Mucosa of descending colon (tissue), 3 donors: ENCODE results near the gene QRSL1. TPM values are rescaled to one million over a fixed set of nuclear protein-coding genes. Genes with fewer than 3 reads are reported as not detected.

ENCODE experiments used
- ATAC-seq: fragments of 200-7000 bp; cut with Tn5 transposase; one replicate; pipeline ENCODE4 v1.9.1; 2020; ENCODE audit warnings: mild to moderate bottlenecking, moderate library complexity
- DNase-seq, 3 donors: peaks; one replicate each; pipeline ENCODE4 v3.0.0-alpha.2; 2020
- H3K36me3 ChIP-seq: fragments of 200-600 bp; one replicate; pipeline ENCODE4 v1.8.0; 2021; ENCODE audit warnings: low read depth, mild to moderate bottlenecking
- H3K4me1 ChIP-seq: fragments of 200-600 bp; one replicate; pipeline ENCODE4 v1.8.0; 2021; ENCODE audit warnings: low read depth, mild to moderate bottlenecking
- H3K4me3 ChIP-seq: fragments of 200-600 bp; one replicate; pipeline ENCODE4 v1.8.0; 2021; ENCODE audit warnings: mild to moderate bottlenecking
- H3K9me3 ChIP-seq: fragments of 200-600 bp; one replicate; pipeline ENCODE4 v1.8.0; 2021; ENCODE audit warnings: mild to moderate bottlenecking
- CTCF ChIP-seq: fragments of 200-600 bp; IDR thresholded peaks from one replicate; pipeline ENCODE4 v1.8.0; 2022; ENCODE audit warnings: antibody characterized with exemption, mild to moderate bottlenecking
- intact Hi-C, 2 donors: fragments of 100-400 bp; cut with DNase I in 1 of 2; cut with micrococcal nuclease in 1 of 2; formaldehyde crosslinking; loops; one replicate each; pipeline versions ENCODE4 v1.11.0 to v1.11.1; 2022; cut with DNase I, micrococcal nuclease
- total RNA-seq, 3 donors: library from RNA; stranded (reverse); fragmentation: NEBNext Ultra II Directional in 2 of 3; extraction: Animal tissue kit (Norgen Biotek cat#: 25700) in 2 of 3; gene quantifications; one replicate each; pipeline versions ENCODE4 v1.2.1 to v1.2.4, GENCODE V29; 2021 to 2023
- donor health status: DM: no; HTN: no; CAD: no; lungs with moderate emphysema.
- donor health status: DM: no; HTN: no; CAD: no.
- donor health status: DM: no; HTN: yes; CAD: no.

Gene QRSL1
- total RNA-seq, 3 donors from 2014 or later, result 13.1 to 19.4 (median 15.2) TPM

GRCh38 chr6:106612671-106613416 is 16.5 kb upstream of the QRSL1 start:
- no peak for TF ChIP-seq CTCF
- Histone ChIP-seq H3K9me3 (no peaks in the 10 kb centered on the region), H3K36me3 (no peaks in the 10 kb centered on the region), H3K4me1 (no peaks in the 10 kb centered on the region), H3K4me3 (no peak overlapping the region)
- DNase-seq (no peak), ATAC-seq (no peak)
- intact Hi-C loops, result no loop called here

- no peak for TF ChIP-seq CTCF
- Histone ChIP-seq H3K36me3 (no peaks in the 10 kb centered on the region), H3K9me3 (no peaks in the 10 kb centered on the region), H3K4me3 (no peak overlapping the region), H3K4me1 (no peaks in the 10 kb centered on the region)
- intact Hi-C loops, result no loop called here
- DNase-seq (no peak), ATAC-seq (no peak)
Observed at GRCh38 chr6:106613590-106613989, 15.8 kb upstream of the QRSL1 start.

GRCh38 chr6:106614166-106614565 is 15.2 kb upstream of the QRSL1 start:
- no peak for ATAC-seq
- no peak for DNase-seq
- Histone ChIP-seq H3K4me1 (no peaks in the 10 kb centered on the region), H3K9me3 (no peaks in the 10 kb centered on the region), H3K4me3 (no peak overlapping the region), H3K36me3 (no peaks in the 10 kb centered on the region)
- no peak for TF ChIP-seq CTCF
- intact Hi-C loops, result no loop called here

GRCh38 chr6:106614592-106615257 is 14.7 kb upstream of the QRSL1 start:
- Histone ChIP-seq H3K36me3 (no peaks in the 10 kb centered on the region), H3K4me1 (no peaks in the 10 kb centered on the region), H3K9me3 (no peaks in the 10 kb centered on the region), H3K4me3 (no peak overlapping the region)
- ATAC-seq (no peak), DNase-seq (no peak)
- intact Hi-C loops, result no loop called here
- no peak for TF ChIP-seq CTCF

- ATAC-seq, result no peak
- intact Hi-C loops, result no loop called here
- DNase-seq, result no peak
- Histone ChIP-seq H3K4me1 (no peaks in the 10 kb centered on the region), H3K9me3 (no peaks in the 10 kb centered on the region), H3K4me3 (no peak overlapping the region), H3K36me3 (no peaks in the 10 kb centered on the region)
- no peak for TF ChIP-seq CTCF
Observed at GRCh38 chr6:106617302-106617701, 12.1 kb upstream of the QRSL1 start.
